HCT116 (cell line): Measurements from ENCODE around the gene HOXD1. TPM values are rescaled to one million over a fixed set of nuclear protein-coding genes. Genes with fewer than 3 reads are reported as not detected.

Experiments used
- ATAC-seq: fragments of 200-7000 bp; cut with Tn5 transposase; 2 replicates; pipeline ENCODE4 v1.9.1; 2020; ENCODE audit warnings: mild to moderate bottlenecking, moderate library complexity
- BruUV-seq: library from RNA; stranded (reverse); fragments of 400-500 nt; replicated peaks from 2 replicates; lab custom pipeline; 2021; lab: Mats Ljungman, UMichigan
- CTCF ChIA-PET: fragments of 300-600 bp; sonication (Branson Sonifier 250); formaldehyde crosslinking; loops from one replicate; lab custom pipeline; 2021; ENCODE audit warnings: antibody characterized with exemption; lab: Charles Lee
- POLR2A ChIA-PET: fragments of 300-600, 350-600 bp; sonication (Branson Sonifier 250); formaldehyde crosslinking; loops from one replicate; lab custom pipeline; 2021; ENCODE audit warnings: antibody characterized with exemption; lab: Charles Lee
- RAD21 ChIA-PET, 2 experiments: fragments of 300-600 bp; sonication (Branson Sonifier 250); formaldehyde crosslinking; loops; one replicate each; lab custom pipeline; 2023; ENCODE audit warnings: low total read pairs in 2 of 2; ENCODE audit not compliant: uncharacterized antibody in 2 of 2, unreplicated experiment in 2 of 2, low non-redundant PET in 1 of 2; lab: Charles Lee
- DNase-seq: peaks from one replicate; pipeline ENCODE4 v3.0.0-alpha.2; 2010; ENCODE audit warnings: low read depth, low spot score
- H2AFZ ChIP-seq: fragments of 200-600 bp; shearing (Covaris generic), sonication (generic); 2 replicates; pipeline ENCODE4 v1.6.1; 2017; ENCODE audit warnings: low read depth, mixed run types, mixed read lengths, antibody characterized with exemption, low read length; ENCODE audit not compliant: poor library complexity, severe bottlenecking
- H3K27ac ChIP-seq: 2 replicates; pipeline ENCODE4 v1.5.1; 2012; ENCODE audit warnings: low read depth, low read length
- H3K27me3 ChIP-seq: fragments of 200-600 bp; sonication (generic); 2 replicates; pipeline ENCODE4 v1.6.1; 2016; ENCODE audit warnings: mixed run types, low read length, mixed read lengths; ENCODE audit not compliant: insufficient read depth
- H3K36me3 ChIP-seq, 2 experiments: fragments of 200-500 bp in 1 of 2; fragments of 200-600 bp in 1 of 2; sonication (Bioruptor generic) in 1 of 2; sonication (generic) in 1 of 2; 2 replicates each; pipeline versions ENCODE4 v1.5.1 to v1.6.1; 2014 to 2016; ENCODE audit warnings: low read length in 2 of 2, inconsistent platforms in 1 of 2, mixed read lengths in 1 of 2, mixed run types in 1 of 2; ENCODE audit not compliant: insufficient read depth in 2 of 2, control insufficient read depth in 1 of 2
- H3K4me1 ChIP-seq, 2 experiments: fragments of 200-600 bp in 1 of 2; sonication (generic) in 1 of 2; 2 replicates each; pipeline versions ENCODE4 v1.5.1 to v1.6.1; 2012 to 2017; ENCODE audit warnings: low read length in 2 of 2, inconsistent platforms in 1 of 2, mild to moderate bottlenecking in 1 of 2, mixed read lengths in 1 of 2, mixed run types in 1 of 2, moderate library complexity in 1 of 2; ENCODE audit not compliant: insufficient read depth in 2 of 2, control insufficient read depth in 1 of 2
- H3K4me2 ChIP-seq: fragments of 200-600 bp; sonication (generic); 2 replicates; pipeline ENCODE4 v1.6.1; 2017; ENCODE audit warnings: mixed run types, low read length, mixed read lengths
- H3K4me3 ChIP-seq, 2 experiments: fragments of 200-600 bp in 1 of 2; sonication (generic) in 1 of 2; replicated peaks in 1 of 2; 2 replicates each; pipeline ENCODE4 v1.5.1; 2011 to 2016; ENCODE audit warnings: low read length in 2 of 2, control low read depth in 1 of 2, low read depth in 1 of 2, mild to moderate bottlenecking in 1 of 2, mixed read lengths in 1 of 2, mixed run types in 1 of 2
- H3K79me2 ChIP-seq: fragments of 200-600 bp; sonication (generic); 2 replicates; pipeline ENCODE4 v1.6.1; 2017; ENCODE audit warnings: mild to moderate bottlenecking, mixed run types, low read length, moderate library complexity, mixed read lengths; ENCODE audit not compliant: insufficient read depth
- H3K9ac ChIP-seq: fragments of 200-600 bp; sonication (generic); 2 replicates; pipeline ENCODE4 v1.6.1; 2016; ENCODE audit warnings: low read length, mixed read lengths
- H3K9me2 ChIP-seq: fragments of 200-600 bp; sonication (generic), shearing (Covaris generic); 2 replicates; pipeline ENCODE4 v1.6.1; 2017; ENCODE audit warnings: mixed run types, mild to moderate bottlenecking, moderate library complexity; ENCODE audit not compliant: insufficient read depth
- H3K9me3 ChIP-seq, 2 experiments: fragments of 200-500 bp in 1 of 2; fragments of 200-600 bp in 1 of 2; sonication (Bioruptor generic) in 1 of 2; sonication (generic) in 1 of 2; 2 replicates each; pipeline ENCODE4 v1.6.1; 2014 to 2017; ENCODE audit warnings: low read length in 2 of 2, mixed read lengths in 2 of 2, inconsistent platforms in 1 of 2, low read depth in 1 of 2, mild to moderate bottlenecking in 1 of 2, mixed run types in 1 of 2, moderate library complexity in 1 of 2; ENCODE audit not compliant: control insufficient read depth in 1 of 2, insufficient read depth in 1 of 2
- H4K20me1 ChIP-seq: fragments of 200-600 bp; sonication (generic), shearing (Covaris generic); 2 replicates; pipeline ENCODE4 v1.6.1; 2017; ENCODE audit warnings: mixed run types, mild to moderate bottlenecking, moderate library complexity; ENCODE audit not compliant: insufficient read depth
- EGR1 ChIP-seq: IDR thresholded peaks from 2 replicates; pipeline ENCODE4 v1.6.1; 2012; ENCODE audit warnings: low read depth
- ELF1 ChIP-seq: IDR thresholded peaks from 2 replicates; pipeline ENCODE4 v1.6.1; 2012; ENCODE audit warnings: low read depth, borderline replicate concordance
- EZH2 ChIP-seq: fragments of 200-600 bp; sonication (generic); IDR thresholded peaks from 2 replicates; pipeline ENCODE4 v1.6.1; 2017; ENCODE audit warnings: antibody characterized with exemption, mixed run types
- FOSL1 ChIP-seq: IDR thresholded peaks from 2 replicates; pipeline ENCODE4 v1.6.1; 2012; ENCODE audit warnings: low read depth
- POLR2AphosphoS5 ChIP-seq: IDR thresholded peaks from 2 replicates; pipeline ENCODE4 v1.6.1; 2011; ENCODE audit warnings: mild to moderate bottlenecking, low read depth, low read length, moderate library complexity
- RAD21 ChIP-seq: IDR thresholded peaks from 2 replicates; pipeline ENCODE4 v1.6.1; 2012; ENCODE audit warnings: low read depth, mild to moderate bottlenecking
- SP1 ChIP-seq: IDR thresholded peaks from 2 replicates; pipeline ENCODE4 v1.6.1; 2012; ENCODE audit warnings: low read depth
- SRF ChIP-seq: IDR thresholded peaks from 2 replicates; pipeline ENCODE4 v1.6.1; 2012; ENCODE audit warnings: low read depth
- ZNF274 ChIP-seq: fragments of 200-500 bp; sonication (Bioruptor generic); IDR thresholded peaks from 2 replicates; pipeline ENCODE4 v1.6.1; 2014; ENCODE audit warnings: mild to moderate bottlenecking, low read depth, low read length, inconsistent platforms
- intact Hi-C: fragments of 100-400 bp; cut with micrococcal nuclease; formaldehyde crosslinking; loops from 2 replicates; pipeline ENCODE4 v1.10.0; 2022
- total RNA-seq: library from RNA; stranded (reverse); gene quantifications from one replicate; pipeline ENCODE4 v1.2.1, GENCODE V29; 2021; ENCODE audit not compliant: unreplicated experiment
- TF ChIP-seq, protein P1 (sequence below), 3 experiments: fragments of 200-600 bp in 1 of 3; sonication (generic) in 1 of 3; IDR thresholded peaks in 2 of 3; conservative IDR thresholded peaks in 1 of 3; 2 replicates each; pipeline ENCODE4 v1.5.1; 2012 to 2017; ENCODE audit warnings: low read depth in 2 of 3, low read length in 2 of 3, antibody characterized with exemption in 1 of 3, borderline replicate concordance in 1 of 3, control low read depth in 1 of 3, mild to moderate bottlenecking in 1 of 3, mixed read lengths in 1 of 3, mixed run types in 1 of 3, moderate library complexity in 1 of 3; ENCODE audit not compliant: insufficient read depth in 1 of 3
- TF ChIP-seq, protein P2 (sequence below): IDR thresholded peaks from 2 replicates; pipeline ENCODE4 v1.6.1; 2012; ENCODE audit warnings: low read depth

Gene HOXD1
- total RNA-seq, 1 experiment from 2014 or later, result not detected

DNA sequence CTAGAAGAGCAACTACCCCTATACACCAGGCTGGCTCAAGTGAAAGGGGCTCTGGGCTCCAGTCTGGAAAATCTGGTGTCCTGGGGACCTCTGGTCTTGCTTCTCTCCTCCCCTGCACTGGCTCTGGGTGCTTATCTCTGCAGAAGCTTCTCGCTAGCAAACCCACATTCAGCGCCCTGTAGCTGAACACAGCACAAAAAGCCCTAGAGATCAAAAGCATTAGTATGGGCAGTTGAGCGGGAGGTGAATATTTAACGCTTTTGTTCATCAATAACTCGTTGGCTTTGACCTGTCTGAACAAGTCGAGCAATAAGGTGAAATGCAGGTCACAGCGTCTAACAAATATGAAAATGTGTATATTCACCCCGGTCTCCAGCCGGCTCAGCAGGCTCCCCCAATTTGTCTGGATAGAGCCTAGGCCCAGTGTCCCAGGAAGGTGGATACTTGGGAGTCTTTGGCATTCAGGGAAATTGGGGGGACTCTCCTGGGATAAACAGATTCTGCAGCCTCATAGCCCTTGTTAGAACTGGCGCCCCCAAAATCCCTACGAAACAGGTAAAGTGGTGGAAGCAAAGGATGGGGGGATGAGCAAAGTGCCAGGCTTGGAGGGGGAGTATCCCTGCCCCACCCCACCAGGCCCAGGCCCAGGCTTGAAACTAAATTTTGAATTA is 39.6 kb upstream of the HOXD1 start:
- H4K20me1 ChIP-seq, result no peaks in the 10 kb centered on the region
- H2AFZ ChIP-seq, result no peak overlapping the region
- no peaks in the 10 kb centered on the region for H3K9me3 ChIP-seq
- no peak overlapping the region for H3K27ac ChIP-seq
- no peak overlapping the region for H3K9ac ChIP-seq
- no peak overlapping the region for H3K4me3 ChIP-seq
- TF ChIP-seq SRF (no peak), ZNF274 (no peak), FOSL1 (no peak), EZH2 (no peak), ELF1 (no peak), EGR1 (no peak), SP1 (no peak), POLR2AphosphoS5 (no peak), RAD21 (no peak)
- TF ChIP-seq, protein P1, sequence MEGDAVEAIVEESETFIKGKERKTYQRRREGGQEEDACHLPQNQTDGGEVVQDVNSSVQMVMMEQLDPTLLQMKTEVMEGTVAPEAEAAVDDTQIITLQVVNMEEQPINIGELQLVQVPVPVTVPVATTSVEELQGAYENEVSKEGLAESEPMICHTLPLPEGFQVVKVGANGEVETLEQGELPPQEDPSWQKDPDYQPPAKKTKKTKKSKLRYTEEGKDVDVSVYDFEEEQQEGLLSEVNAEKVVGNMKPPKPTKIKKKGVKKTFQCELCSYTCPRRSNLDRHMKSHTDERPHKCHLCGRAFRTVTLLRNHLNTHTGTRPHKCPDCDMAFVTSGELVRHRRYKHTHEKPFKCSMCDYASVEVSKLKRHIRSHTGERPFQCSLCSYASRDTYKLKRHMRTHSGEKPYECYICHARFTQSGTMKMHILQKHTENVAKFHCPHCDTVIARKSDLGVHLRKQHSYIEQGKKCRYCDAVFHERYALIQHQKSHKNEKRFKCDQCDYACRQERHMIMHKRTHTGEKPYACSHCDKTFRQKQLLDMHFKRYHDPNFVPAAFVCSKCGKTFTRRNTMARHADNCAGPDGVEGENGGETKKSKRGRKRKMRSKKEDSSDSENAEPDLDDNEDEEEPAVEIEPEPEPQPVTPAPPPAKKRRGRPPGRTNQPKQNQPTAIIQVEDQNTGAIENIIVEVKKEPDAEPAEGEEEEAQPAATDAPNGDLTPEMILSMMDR (IDR thresholded peaks at IDR 0.05 in 2 of 3, conservative IDR thresholded peaks at IDR 0.05 in 1 of 3; ENCODE audit: borderline replicate concordance in 1 of 3, insufficient read depth in 1 of 3, low read depth in 2 of 3, low read length in 2 of 3), result no peak
- TF ChIP-seq, protein P2, sequence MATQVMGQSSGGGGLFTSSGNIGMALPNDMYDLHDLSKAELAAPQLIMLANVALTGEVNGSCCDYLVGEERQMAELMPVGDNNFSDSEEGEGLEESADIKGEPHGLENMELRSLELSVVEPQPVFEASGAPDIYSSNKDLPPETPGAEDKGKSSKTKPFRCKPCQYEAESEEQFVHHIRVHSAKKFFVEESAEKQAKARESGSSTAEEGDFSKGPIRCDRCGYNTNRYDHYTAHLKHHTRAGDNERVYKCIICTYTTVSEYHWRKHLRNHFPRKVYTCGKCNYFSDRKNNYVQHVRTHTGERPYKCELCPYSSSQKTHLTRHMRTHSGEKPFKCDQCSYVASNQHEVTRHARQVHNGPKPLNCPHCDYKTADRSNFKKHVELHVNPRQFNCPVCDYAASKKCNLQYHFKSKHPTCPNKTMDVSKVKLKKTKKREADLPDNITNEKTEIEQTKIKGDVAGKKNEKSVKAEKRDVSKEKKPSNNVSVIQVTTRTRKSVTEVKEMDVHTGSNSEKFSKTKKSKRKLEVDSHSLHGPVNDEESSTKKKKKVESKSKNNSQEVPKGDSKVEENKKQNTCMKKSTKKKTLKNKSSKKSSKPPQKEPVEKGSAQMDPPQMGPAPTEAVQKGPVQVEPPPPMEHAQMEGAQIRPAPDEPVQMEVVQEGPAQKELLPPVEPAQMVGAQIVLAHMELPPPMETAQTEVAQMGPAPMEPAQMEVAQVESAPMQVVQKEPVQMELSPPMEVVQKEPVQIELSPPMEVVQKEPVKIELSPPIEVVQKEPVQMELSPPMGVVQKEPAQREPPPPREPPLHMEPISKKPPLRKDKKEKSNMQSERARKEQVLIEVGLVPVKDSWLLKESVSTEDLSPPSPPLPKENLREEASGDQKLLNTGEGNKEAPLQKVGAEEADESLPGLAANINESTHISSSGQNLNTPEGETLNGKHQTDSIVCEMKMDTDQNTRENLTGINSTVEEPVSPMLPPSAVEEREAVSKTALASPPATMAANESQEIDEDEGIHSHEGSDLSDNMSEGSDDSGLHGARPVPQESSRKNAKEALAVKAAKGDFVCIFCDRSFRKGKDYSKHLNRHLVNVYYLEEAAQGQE, result no peak
- TF ChIP-seq, all 23 proteins: peak for 0
- no TSS peak for BruUV-seq
- ChIA-PET CTCF (no interaction called here), RAD21 (no interaction called here), POLR2A (no interaction called here)
- intact Hi-C loops, result no loop called here
- Histone ChIP-seq H3K9me2 (no peaks in the 10 kb centered on the region), H3K79me2 (no peaks in the 10 kb centered on the region), H3K4me1 (no peaks in the 10 kb centered on the region), H3K4me2 (no peak overlapping the region), H3K36me3 (no peaks in the 10 kb centered on the region), H3K27me3 (no peaks in the 10 kb centered on the region)
- ATAC-seq, result no peak
- no peak for DNase-seq
